Measurements from ENCODE around the gene SET. TPM values are rescaled to one million over a fixed set of nuclear protein-coding genes. Genes with fewer than 3 reads are reported as not detected.

Gene SET
- total RNA-seq, 1 experiment from 2014 or later = 738 TPM

GRCh38 chr9:128703616-128704355 lies 14.8 kb downstream of the SET start:
- no TSS peak for BruUV-seq (replicated peaks)
- no peak for DNase-seq
- no peaks in the 10 kb centered on the region for H3K36me3 ChIP-seq (ENCODE audit: low read depth)
- intact Hi-C loops (cut with micrococcal nuclease; ENCODE audit: unreplicated experiment) = no loop called here
- TF ChIP-seq CTCF (conservative IDR thresholded peaks at IDR 0.05) (no peak), EZH2 (IDR thresholded peaks at IDR 0.05; ENCODE audit: low read depth) (no peak)
- H3K9me2 ChIP-seq (ENCODE audit: insufficient read depth) = no peaks in the 10 kb centered on the region
- H3K9me3 ChIP-seq (ENCODE audit: insufficient read depth, low read depth) = no peaks in the 10 kb centered on the region
- H3K4me1 ChIP-seq (replicated peaks; ENCODE audit: insufficient read depth) = no peaks in the 10 kb centered on the region
- H3K4me3 ChIP-seq = no peak overlapping the region
- ChIA-PET CTCF (no interaction called here), POLR2A (ENCODE audit: unreplicated experiment) (no interaction called here)
- H4K20me1 ChIP-seq (ENCODE audit: insufficient read depth) = no peaks in the 10 kb centered on the region
- H2AFZ ChIP-seq = no peak overlapping the region
- H3F3A ChIP-seq (ENCODE audit: insufficient read depth, low read depth) = peaks cover 20% of the 10 kb centered on the region
- no peaks in the 10 kb centered on the region for H3K79me2 ChIP-seq (ENCODE audit: low read depth)
- H3K27me3 ChIP-seq (ENCODE audit: insufficient read depth, low read depth) = no peaks in the 10 kb centered on the region
- no peak overlapping the region for H3K27ac ChIP-seq
- H3K4me2 ChIP-seq = no peak overlapping the region

DNA sequence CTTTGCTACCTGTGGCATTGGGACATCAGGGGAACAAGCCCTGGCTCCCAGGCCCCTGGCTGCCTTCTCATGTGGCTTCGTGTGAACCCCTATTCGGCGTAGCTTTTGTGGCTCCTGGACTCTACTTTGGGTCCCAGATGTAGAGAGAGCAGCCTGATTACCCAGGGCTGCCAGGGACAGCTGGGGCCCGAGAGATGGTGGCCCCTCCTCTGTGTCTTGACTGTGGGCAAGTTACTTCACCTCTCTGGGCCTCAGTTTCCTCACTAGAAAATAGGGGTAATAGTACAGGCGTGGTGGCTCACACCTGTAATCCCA lies 15.3 kb downstream of the SET start:
- ChIA-PET CTCF (no interaction called here), POLR2A (ENCODE audit: unreplicated experiment) (no interaction called here)
- Histone ChIP-seq H2AFZ (no peak overlapping the region), H3K79me2 (ENCODE audit: low read depth) (no peaks in the 10 kb centered on the region), H3K9me2 (ENCODE audit: insufficient read depth) (no peaks in the 10 kb centered on the region), H3K4me3 (no peak overlapping the region), H3K4me2 (no peak overlapping the region), H4K20me1 (ENCODE audit: insufficient read depth) (no peaks in the 10 kb centered on the region), H3K27ac (no peak overlapping the region), H3K27me3 (ENCODE audit: insufficient read depth, low read depth) (no peaks in the 10 kb centered on the region), H3K4me1 (replicated peaks; ENCODE audit: insufficient read depth) (no peaks in the 10 kb centered on the region), H3K36me3 (ENCODE audit: low read depth) (no peaks in the 10 kb centered on the region), H3K9me3 (ENCODE audit: insufficient read depth, low read depth) (no peaks in the 10 kb centered on the region), H3F3A (ENCODE audit: insufficient read depth, low read depth) (peaks cover 17% of the 10 kb centered on the region)
- intact Hi-C loops (cut with micrococcal nuclease; ENCODE audit: unreplicated experiment) = no loop called here
- TF ChIP-seq EZH2 (IDR thresholded peaks at IDR 0.05; ENCODE audit: low read depth) (no peak), CTCF (conservative IDR thresholded peaks at IDR 0.05) (no peak)
- DNase-seq = no peak
- no TSS peak for BruUV-seq (replicated peaks)

GRCh38 chr9:128705051-128705965 lies 16.3 kb downstream of the SET start:
- intact Hi-C loops (cut with micrococcal nuclease; ENCODE audit: unreplicated experiment) = no loop called here
- no peaks in the 10 kb centered on the region for H3K79me2 ChIP-seq (ENCODE audit: low read depth)
- no peaks in the 10 kb centered on the region for H3K27me3 ChIP-seq (ENCODE audit: insufficient read depth, low read depth)
- no peak overlapping the region for H2AFZ ChIP-seq
- TF ChIP-seq CTCF (conservative IDR thresholded peaks at IDR 0.05) (no peak), EZH2 (IDR thresholded peaks at IDR 0.05; ENCODE audit: low read depth) (no peak)
- H3K4me1 ChIP-seq (replicated peaks; ENCODE audit: insufficient read depth) = no peaks in the 10 kb centered on the region
- no peaks in the 10 kb centered on the region for H3K9me3 ChIP-seq (ENCODE audit: insufficient read depth, low read depth)
- no peak overlapping the region for H3K4me2 ChIP-seq
- no peaks in the 10 kb centered on the region for H3K9me2 ChIP-seq (ENCODE audit: insufficient read depth)
- BruUV-seq (replicated peaks) = no TSS peak
- H3K27ac ChIP-seq = no peak overlapping the region
- POLR2A ChIA-PET (ENCODE audit: unreplicated experiment) = interaction anchor here (0.6 kb wide), 3 partner anchors 12 to 57 kb away, joined by 3 to 39 read pairs (median 4); partner anchors contain the start of gene ZDHHC12
- no peak for DNase-seq
- H4K20me1 ChIP-seq (ENCODE audit: insufficient read depth) = no peaks in the 10 kb centered on the region
- H3F3A ChIP-seq (ENCODE audit: insufficient read depth, low read depth) = peaks cover 9% of the 10 kb centered on the region; the same call in 1 of the 2 replicates
- H3K36me3 ChIP-seq (ENCODE audit: low read depth) = no peaks in the 10 kb centered on the region
- H3K4me3 ChIP-seq = no peak overlapping the region
- CTCF ChIA-PET = interaction anchor here (0.5 kb wide), 1 partner anchor 335 kb away, joined by 3 read pairs; no protein-coding TSS in a partner anchor

Data from PC-9 (cell line).